Activated CD8-positive, alpha-beta T cell treated with anti-CD3 and anti-CD28 coated beads, Interleukin-2, amount 10 ng/mL, durations not matched to agents 7 days and 5 days (primary cell): ENCODE results near the gene CLEC18A. TPM values are rescaled to one million over a fixed set of nuclear protein-coding genes. Genes with fewer than 3 reads are reported as not detected.

Experiments
- ATAC-seq: fragments of 150-1000 bp; cut with Tn5 transposase; one replicate; pipeline ENCODE4 v1.10.0; 2021; ENCODE audit warnings: moderate library complexity
- CTCF ChIA-PET: fragments of 350-600 bp; sonication (Branson Sonifier 250); formaldehyde crosslinking; loops from one replicate; lab custom pipeline; 2021; ENCODE audit warnings: antibody characterized with exemption; lab: Charles Lee
- POLR2A ChIA-PET: fragments of 350-600 bp; sonication (Branson Sonifier 250); formaldehyde crosslinking; loops from one replicate; lab custom pipeline; 2021; ENCODE audit warnings: antibody characterized with exemption; lab: Charles Lee
- DNase-seq: peaks from one replicate; pipeline ENCODE4 v3.0.0-alpha.2; 2020
- H3K27ac Mint-ChIP-seq: one replicate; pipeline ENCODE4 v1.8.0; 2021; ENCODE audit warnings: mild to moderate bottlenecking, mixed read lengths
- H3K27me3 Mint-ChIP-seq: one replicate; pipeline ENCODE4 v1.8.0; 2021; ENCODE audit warnings: low read depth, mixed read lengths
- H3K36me3 Mint-ChIP-seq: one replicate; pipeline ENCODE4 v1.8.0; 2021; ENCODE audit warnings: low read depth, mixed read lengths
- H3K4me1 Mint-ChIP-seq: one replicate; pipeline ENCODE4 v1.8.0; 2021; ENCODE audit warnings: low read depth, mixed read lengths
- H3K4me3 Mint-ChIP-seq: one replicate; pipeline ENCODE4 v1.8.0; 2021; ENCODE audit warnings: mild to moderate bottlenecking, mixed read lengths
- H3K9me3 Mint-ChIP-seq: one replicate; pipeline ENCODE4 v1.8.0; 2022; ENCODE audit warnings: mixed read lengths; ENCODE audit not compliant: insufficient read depth
- total RNA-seq, 2 experiments: library from RNA; stranded (reverse); gene quantifications; one replicate each; pipeline ENCODE4 v1.2.3, GENCODE V29; 2021

Gene CLEC18A
- total RNA-seq, 2 experiments from 2014 or later: 0.63 to 0.95 TPM

DNA sequence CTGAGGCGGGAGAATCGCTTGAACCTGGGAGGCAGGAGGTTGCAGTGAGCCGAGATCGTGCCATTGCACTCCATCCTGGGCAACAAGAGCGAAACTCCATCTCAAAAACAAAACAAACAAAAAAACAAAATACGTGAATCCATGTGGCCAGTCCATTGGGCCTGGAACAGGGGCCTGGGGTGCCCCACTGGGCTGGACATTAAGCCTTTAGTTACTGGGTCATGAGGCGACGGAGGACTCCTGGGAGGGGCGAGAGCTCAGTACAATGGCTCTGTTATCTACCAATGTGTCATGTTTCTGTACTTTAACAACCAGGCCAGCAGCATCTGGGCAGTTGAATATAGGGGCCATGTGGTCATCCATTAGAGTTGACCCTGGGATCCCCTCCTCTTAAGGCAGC is 18.9 kb upstream of the CLEC18A start:
- Mint-ChIP-seq H3K4me1 (no peaks in the 10 kb centered on the region), H3K36me3 (peaks cover 15% of the 10 kb centered on the region), H3K27me3 (no peaks in the 10 kb centered on the region), H3K4me3 (no peak overlapping the region), H3K9me3 (no peaks in the 10 kb centered on the region), H3K27ac (no peak overlapping the region)
- no peak for ATAC-seq
- no peak for DNase-seq
- POLR2A ChIA-PET: no interaction called here
- CTCF ChIA-PET: no interaction called here

DNA sequence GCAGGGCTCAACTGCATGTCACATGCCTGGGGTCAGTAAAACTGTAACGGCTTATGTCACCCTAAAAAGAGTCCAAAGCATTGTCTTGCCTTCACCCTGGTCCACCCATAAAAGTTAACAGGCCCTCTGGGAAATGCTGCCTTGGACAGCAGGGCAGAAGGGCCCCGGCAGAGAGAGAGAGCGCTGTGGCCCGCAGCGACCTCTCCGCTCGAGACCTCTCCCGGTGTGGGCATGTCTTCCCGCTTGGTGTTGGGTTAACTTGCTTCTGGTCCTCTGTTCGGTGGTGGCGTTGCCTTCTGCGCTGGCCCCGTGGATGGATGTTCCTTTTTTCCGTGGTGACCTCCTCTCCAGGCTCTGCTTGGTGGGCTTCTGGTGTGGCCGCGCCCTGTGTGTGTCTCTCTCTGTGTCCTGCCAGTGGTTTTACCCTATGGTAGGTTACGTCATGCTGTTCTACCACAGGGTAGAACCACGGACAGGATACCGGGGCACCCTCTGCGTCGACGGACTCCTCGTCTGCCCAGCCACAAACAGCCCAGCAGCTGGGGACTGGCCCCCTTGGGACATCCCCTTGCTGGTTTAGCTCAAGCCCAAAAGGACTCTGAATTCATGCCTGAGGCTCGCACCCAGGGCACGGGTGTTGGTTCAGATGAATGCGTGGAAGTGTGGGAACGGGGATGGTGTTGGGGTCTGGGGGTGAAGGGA is 18.3 kb upstream of the CLEC18A start:
- no peaks in the 10 kb centered on the region for H3K4me1 Mint-ChIP-seq
- no peak for ATAC-seq
- CTCF ChIA-PET: no interaction called here

DNA sequence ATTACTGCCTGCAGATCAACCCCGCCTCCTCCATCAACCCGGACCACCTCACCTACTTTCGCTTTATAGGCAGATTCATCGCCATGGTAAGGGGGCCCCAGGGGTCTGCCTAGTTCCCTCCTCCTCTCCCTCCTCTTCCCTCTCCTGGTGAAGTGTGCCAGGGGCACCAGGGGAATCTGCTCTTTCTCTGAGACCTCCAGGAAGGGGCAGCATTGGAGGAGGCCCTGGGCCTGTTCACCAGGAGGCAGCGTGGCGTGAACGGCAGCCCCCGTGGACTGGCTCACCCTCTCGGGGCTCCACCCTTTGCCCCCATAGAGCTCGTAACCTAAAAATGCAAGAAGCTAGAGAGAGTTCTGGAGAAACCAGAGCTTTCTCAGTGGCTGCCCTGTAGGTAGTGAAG is 17.1 kb upstream of the CLEC18A start:
- H3K9me3 Mint-ChIP-seq: no peaks in the 10 kb centered on the region
- H3K4me1 Mint-ChIP-seq: no peaks in the 10 kb centered on the region
- POLR2A ChIA-PET: no interaction called here
- H3K27ac Mint-ChIP-seq: no peak overlapping the region
- no peak for DNase-seq
- CTCF ChIA-PET: no interaction called here
- H3K27me3 Mint-ChIP-seq: no peaks in the 10 kb centered on the region
- no peak for ATAC-seq
- no peak overlapping the region for H3K4me3 Mint-ChIP-seq
- peaks cover 22% of the 10 kb centered on the region for H3K36me3 Mint-ChIP-seq

More for the DNA sequence above, 18.3 kb upstream of the CLEC18A start:
- H3K4me3 Mint-ChIP-seq: no peak overlapping the region
- no peaks in the 10 kb centered on the region for H3K9me3 Mint-ChIP-seq
- DNase-seq: no peak
- H3K27ac Mint-ChIP-seq: no peak overlapping the region
- POLR2A ChIA-PET: no interaction called here
- peaks cover 19% of the 10 kb centered on the region for H3K36me3 Mint-ChIP-seq
- no peaks in the 10 kb centered on the region for H3K27me3 Mint-ChIP-seq

DNA sequence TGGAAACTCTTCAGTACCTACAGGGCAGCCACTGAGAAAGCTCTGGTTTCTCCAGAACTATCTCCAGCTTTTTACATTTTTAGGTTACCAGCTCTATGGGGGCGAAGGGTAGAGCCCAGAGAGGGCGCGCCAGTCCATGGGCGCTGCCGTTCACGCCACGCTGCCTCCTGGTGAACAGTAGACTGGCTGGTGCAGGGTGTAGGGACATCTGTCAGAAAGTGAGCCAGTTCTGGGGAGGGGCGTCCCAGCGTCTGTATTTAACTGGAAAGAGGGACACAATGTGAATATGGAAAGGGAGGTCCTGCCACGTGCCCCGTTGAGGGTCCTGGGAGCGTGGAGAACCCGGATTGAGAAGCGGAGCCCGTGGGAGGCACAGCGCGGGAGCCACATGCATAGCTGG is 16.4 kb upstream of the CLEC18A start:
- ATAC-seq (no peak), DNase-seq (no peak)
- Mint-ChIP-seq H3K27ac (no peak overlapping the region), H3K4me1 (no peaks in the 10 kb centered on the region), H3K36me3 (peaks cover 23% of the 10 kb centered on the region), H3K27me3 (no peaks in the 10 kb centered on the region), H3K4me3 (no peak overlapping the region), H3K9me3 (no peaks in the 10 kb centered on the region)
- ChIA-PET CTCF (no interaction called here), POLR2A (no interaction called here)

DNA sequence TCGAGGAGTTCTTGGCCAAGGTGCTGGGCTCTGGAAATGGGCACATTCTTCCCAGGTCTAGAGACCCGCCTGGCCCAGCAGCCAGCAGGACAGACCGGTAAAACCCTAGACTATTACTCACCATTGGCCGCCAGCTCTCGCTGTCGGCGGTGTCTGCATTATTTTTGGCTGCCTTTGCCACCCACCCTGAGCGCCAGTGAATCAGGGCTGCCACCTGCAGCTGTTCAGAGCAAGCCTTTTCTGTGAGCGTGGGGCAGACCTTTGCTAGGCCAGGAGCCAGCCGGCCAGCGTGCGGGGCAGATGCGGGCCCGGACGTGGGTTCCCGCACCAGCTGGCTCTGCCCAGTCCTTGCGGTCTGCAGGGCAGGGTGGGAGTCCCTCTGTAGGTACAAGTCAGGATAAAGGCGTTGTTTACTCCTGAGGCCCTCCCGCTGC is 15.8 kb upstream of the CLEC18A start:
- ChIA-PET CTCF (no interaction called here), POLR2A (no interaction called here)
- DNase-seq: no peak
- no peak overlapping the region for H3K4me3 Mint-ChIP-seq
- no peaks in the 10 kb centered on the region for H3K4me1 Mint-ChIP-seq
- H3K27ac Mint-ChIP-seq: no peak overlapping the region
- no peaks in the 10 kb centered on the region for H3K27me3 Mint-ChIP-seq
- H3K36me3 Mint-ChIP-seq: peaks cover 23% of the 10 kb centered on the region
- H3K9me3 Mint-ChIP-seq: no peaks in the 10 kb centered on the region
- ATAC-seq: no peak

DNA sequence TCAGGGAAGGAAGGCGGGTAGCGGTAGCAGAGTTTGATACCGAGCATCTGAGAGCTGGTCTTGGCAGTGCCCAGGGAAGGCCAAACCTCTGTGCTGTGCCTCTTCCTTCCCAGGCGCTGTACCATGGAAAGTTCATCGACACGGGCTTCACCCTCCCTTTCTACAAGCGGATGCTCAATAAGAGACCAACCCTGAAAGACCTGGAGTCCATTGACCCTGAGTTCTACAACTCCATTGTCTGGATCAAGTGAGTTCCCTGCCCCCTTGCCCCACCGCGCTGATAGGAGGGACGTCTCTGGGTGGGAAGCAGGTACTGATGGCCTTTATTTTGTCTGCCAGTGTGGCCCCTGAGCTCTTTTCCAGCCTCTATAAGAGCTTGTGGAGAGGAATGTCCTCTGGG is 15.4 kb upstream of the CLEC18A start:
- Mint-ChIP-seq H3K9me3 (no peaks in the 10 kb centered on the region), H3K36me3 (peaks cover 23% of the 10 kb centered on the region), H3K4me1 (no peaks in the 10 kb centered on the region), H3K27me3 (no peaks in the 10 kb centered on the region), H3K4me3 (no peak overlapping the region), H3K27ac (no peak overlapping the region)
- CTCF ChIA-PET: no interaction called here
- DNase-seq: no peak
- no peak for ATAC-seq
- POLR2A ChIA-PET: no interaction called here

DNA sequence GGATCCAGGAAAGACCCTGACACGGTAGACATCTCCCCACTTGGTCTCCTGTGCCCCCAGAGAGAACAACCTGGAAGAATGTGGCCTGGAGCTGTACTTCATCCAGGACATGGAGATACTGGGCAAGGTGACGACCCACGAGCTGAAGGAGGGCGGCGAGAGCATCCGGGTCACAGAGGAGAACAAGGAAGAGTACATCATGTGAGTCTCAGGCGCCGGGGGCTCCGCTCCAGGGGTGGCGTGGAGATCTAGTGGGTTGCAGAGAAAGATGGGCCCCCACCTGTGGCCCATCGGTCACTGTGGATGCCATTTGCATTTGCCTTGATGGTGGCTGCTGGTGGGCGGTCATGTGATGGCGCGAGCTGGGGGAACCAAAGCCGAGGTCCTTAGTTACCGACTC is 14.9 kb upstream of the CLEC18A start:
- H3K4me1 Mint-ChIP-seq: no peaks in the 10 kb centered on the region
- peaks cover 21% of the 10 kb centered on the region for H3K36me3 Mint-ChIP-seq
- ATAC-seq (no peak), DNase-seq (no peak)
- ChIA-PET CTCF (no interaction called here), POLR2A (no interaction called here)
- H3K27me3 Mint-ChIP-seq: no peaks in the 10 kb centered on the region
- no peak overlapping the region for H3K4me3 Mint-ChIP-seq
- H3K9me3 Mint-ChIP-seq: no peaks in the 10 kb centered on the region
- H3K27ac Mint-ChIP-seq: no peak overlapping the region

DNA sequence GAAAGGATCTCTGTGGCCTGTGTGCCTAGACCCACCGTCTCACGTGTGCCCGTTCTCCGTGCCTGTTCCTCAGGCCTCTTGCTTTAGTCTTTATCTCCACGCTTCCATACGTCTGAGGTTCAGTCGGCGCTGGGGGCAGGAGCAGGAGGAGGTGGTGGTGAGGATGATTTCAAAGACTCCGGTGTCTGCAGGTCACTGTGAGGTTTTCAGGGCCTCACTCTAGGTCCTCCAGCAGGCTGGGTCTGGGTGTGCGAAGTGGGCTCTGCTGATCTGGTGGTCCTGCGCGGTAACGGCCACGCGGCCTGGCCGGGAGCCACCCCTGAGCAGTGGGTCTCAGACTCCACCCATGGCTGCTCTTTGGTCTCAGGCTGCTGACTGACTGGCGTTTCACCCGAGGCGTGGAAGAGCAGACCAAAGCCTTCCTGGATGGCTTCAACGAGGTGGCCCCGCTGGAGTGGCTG is 14.4 kb upstream of the CLEC18A start:
- DNase-seq (no peak), ATAC-seq (no peak)
- POLR2A ChIA-PET: no interaction called here
- H3K36me3 Mint-ChIP-seq: peaks cover 19% of the 10 kb centered on the region
- H3K4me1 Mint-ChIP-seq: no peaks in the 10 kb centered on the region
- H3K27me3 Mint-ChIP-seq: no peaks in the 10 kb centered on the region
- H3K27ac Mint-ChIP-seq: no peak overlapping the region
- H3K4me3 Mint-ChIP-seq: no peak overlapping the region
- CTCF ChIA-PET: no interaction called here
- no peaks in the 10 kb centered on the region for H3K9me3 Mint-ChIP-seq

DNA sequence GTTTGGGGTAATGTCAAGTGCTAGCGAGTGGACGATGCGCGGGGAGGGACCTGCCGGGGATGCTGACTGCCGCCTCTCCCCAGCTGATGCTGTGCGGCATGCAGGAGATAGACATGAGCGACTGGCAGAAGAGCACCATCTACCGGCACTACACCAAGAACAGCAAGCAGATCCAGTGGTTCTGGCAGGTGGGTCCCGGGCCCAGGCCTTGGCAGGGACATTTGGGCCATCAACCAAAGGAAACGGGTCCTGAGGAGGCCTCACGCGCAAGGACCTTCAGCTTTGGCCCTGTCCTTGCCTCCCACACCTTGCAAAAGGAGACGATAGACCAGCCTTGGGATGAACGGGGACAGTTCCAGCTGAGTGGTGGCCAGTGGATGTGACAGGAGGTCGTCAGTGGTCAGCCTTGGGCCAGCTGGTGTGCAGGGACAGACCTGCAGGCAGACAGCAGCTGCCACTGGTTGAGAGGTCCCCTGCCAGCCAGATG is 13.6 kb upstream of the CLEC18A start:
- Mint-ChIP-seq H3K9me3 (no peaks in the 10 kb centered on the region), H3K4me1 (no peaks in the 10 kb centered on the region), H3K4me3 (no peak overlapping the region), H3K27me3 (no peaks in the 10 kb centered on the region), H3K36me3 (peaks cover 16% of the 10 kb centered on the region), H3K27ac (no peak overlapping the region)
- POLR2A ChIA-PET: no interaction called here
- CTCF ChIA-PET: no interaction called here
- no peak for ATAC-seq
- no peak for DNase-seq

DNA sequence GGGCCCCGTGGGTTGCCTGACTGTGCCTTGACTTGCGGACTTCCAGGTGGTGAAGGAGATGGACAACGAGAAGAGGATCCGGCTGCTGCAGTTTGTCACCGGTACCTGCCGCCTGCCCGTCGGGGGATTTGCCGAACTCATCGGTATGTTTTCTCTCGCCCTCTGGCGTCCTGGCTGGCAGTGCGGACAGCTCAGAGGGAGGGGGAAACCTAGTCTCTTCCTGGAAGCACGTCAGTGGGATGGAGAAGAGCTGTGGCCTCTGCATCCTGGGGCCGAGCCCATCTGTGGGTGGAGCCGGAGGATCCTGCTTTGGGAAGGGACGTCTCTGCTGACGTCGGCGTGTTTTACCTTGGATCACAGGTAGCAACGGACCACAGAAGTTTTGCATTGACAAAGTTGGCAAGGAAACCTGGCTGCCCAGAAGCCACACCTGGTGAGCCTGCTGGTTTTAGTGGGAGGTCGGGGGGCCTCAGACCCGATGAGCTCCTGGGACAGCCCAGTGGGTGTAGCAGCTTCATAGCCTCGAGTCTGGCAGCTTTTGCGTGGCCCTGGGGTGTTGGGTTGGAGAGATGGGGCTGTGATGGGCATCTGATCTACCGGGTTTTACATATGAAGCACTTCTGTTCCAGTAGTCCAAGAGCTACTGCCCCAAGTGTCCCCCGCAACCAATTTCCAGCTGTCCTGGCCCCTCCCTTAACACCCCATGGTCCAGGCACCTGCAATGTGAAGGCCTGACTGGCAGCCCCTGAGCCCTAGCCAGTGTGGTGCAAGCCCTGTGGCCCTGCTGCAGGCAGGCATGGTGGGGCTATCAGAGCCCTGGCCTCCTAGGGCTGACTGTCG is 11.9 kb upstream of the CLEC18A start:
- no peaks in the 10 kb centered on the region for H3K9me3 Mint-ChIP-seq
- H3K4me1 Mint-ChIP-seq: no peaks in the 10 kb centered on the region
- ChIA-PET CTCF (interaction anchor here (1.7 kb wide), 1 partner anchor 9 kb away, joined by 7 read pairs; no protein-coding TSS in a partner anchor), POLR2A (no interaction called here)
- ATAC-seq: no peak
- no peaks in the 10 kb centered on the region for H3K27me3 Mint-ChIP-seq
- H3K4me3 Mint-ChIP-seq: no peak overlapping the region
- H3K27ac Mint-ChIP-seq: no peak overlapping the region
- peaks cover 16% of the 10 kb centered on the region for H3K36me3 Mint-ChIP-seq
- DNase-seq: no peak

DNA sequence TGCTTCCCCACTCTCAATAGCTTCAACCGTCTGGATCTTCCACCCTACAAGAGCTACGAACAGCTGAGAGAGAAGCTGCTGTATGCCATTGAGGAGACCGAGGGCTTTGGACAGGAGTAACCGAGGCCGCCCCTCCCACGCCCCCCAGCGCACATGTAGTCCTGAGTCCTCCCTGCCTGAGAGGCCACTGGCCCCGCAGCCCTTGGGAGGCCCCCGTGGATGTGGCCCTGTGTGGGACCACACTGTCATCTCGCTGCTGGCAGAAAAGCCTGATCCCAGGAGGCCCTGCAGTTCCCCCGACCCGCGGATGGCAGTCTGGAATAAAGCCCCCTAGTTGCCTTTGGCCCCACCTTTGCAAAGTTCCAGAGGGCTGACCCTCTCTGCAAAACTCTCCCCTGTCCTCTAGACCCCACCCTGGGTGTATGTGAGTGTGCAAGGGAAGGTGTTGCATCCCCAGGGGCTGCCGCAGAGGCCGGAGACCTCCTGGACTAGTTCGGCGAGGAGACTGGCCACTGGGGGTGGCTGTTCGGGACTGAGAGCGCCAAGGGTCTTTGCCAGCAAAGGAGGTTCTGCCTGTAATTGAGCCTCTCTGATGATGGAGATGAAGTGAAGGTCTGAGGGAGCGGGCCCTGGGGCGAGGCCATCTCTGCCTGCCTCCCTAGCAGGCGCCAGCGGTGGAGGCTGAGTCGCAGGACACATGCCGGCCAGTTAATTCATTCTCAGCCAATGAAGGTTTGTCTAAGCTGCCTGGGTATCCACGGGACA is 11.1 kb upstream of the CLEC18A start:
- H3K36me3 Mint-ChIP-seq: peaks cover 16% of the 10 kb centered on the region
- ATAC-seq (no peak), DNase-seq (no peak)
- no peaks in the 10 kb centered on the region for H3K4me1 Mint-ChIP-seq
- ChIA-PET CTCF (interaction anchor here (0.9 to 1.7 kb wide), 2 partner anchors 10 kb away, joined by 3 to 7 read pairs; no protein-coding TSS in a partner anchor), POLR2A (no interaction called here)
- H3K27me3 Mint-ChIP-seq: no peaks in the 10 kb centered on the region
- no peak overlapping the region for H3K4me3 Mint-ChIP-seq
- H3K27ac Mint-ChIP-seq: no peak overlapping the region
- no peaks in the 10 kb centered on the region for H3K9me3 Mint-ChIP-seq
